Loucy (cell line): ENCODE data around the gene NFS1.

Experiments
- CTCF ChIP-seq: fragments of 200-600 bp; sonication (generic); conservative IDR thresholded peaks from 2 replicates; pipeline ENCODE4 v1.5.1; 2014; ENCODE audit warnings: mild to moderate bottlenecking, antibody characterized with exemption, low read length
- EZH2phosphoT487 ChIP-seq: fragments of 200-600 bp; IDR thresholded peaks from 2 replicates; pipeline ENCODE4 v1.6.1; 2018; ENCODE audit warnings: antibody characterized with exemption, mild to moderate bottlenecking, moderate library complexity, borderline replicate concordance

GRCh38 chr20:35626386-35627001 lies 72.7 kb downstream of the NFS1 start:
- TF ChIP-seq EZH2phosphoT487 (no peak), CTCF (no peak)
